Islet of Langerhans (tissue), 1 donor: Measurements from ENCODE around the gene MTCL3.
"Not testable (repeated sequence)": the region's sequence is repeated elsewhere in the genome, so short reads cannot be mapped to it uniquely, and the experiment has no call there.

ENCODE experiments used
- FAIRE-seq: peaks from one replicate; lab custom pipeline; 2011; peaks lifted over from hg19 to GRCh38; lab: Jason Lieb, UNC

MTCL3 gene

GRCh38 chr6:127464881-127465459 lies 54.2 kb downstream of the MTCL3 start:
- peak; percentile 86 for FAIRE-seq

GRCh38 chr6:127464161-127464880 lies 54.8 kb downstream of the MTCL3 start:
- FAIRE-seq = no peak

- FAIRE-seq = no peak
These were observed 56.1 kb downstream of the MTCL3 start for GRCh38 chr6:127463056-127463455.

- FAIRE-seq = no peak
These were observed 56.8 kb downstream of the MTCL3 start for GRCh38 chr6:127462376-127462775.

GRCh38 chr6:127460465-127460864 lies 58.7 kb downstream of the MTCL3 start:
- no peak for FAIRE-seq

- no peak for FAIRE-seq
These were observed 59.9 kb downstream of the MTCL3 start, which contains the start of gene KIAA0408 for GRCh38 chr6:127459231-127459641. KIAA0408 (minus strand) TSS chr6:127459389; CDS start chr6:127453981, 5,408 bp downstream.

GRCh38 chr6:127458817-127459216 lies 60.3 kb downstream of the MTCL3 start:
- no peak for FAIRE-seq

GRCh38 chr6:127458222-127458621 lies 60.9 kb downstream of the MTCL3 start:
- FAIRE-seq = peak; percentile 24

GRCh38 chr6:127457456-127458064 lies 61.6 kb downstream of the MTCL3 start:
- FAIRE-seq = no peak

- no peak for FAIRE-seq
These were observed 62.7 kb downstream of the MTCL3 start for GRCh38 chr6:127456465-127456864.

GRCh38 chr6:127453845-127454619 lies 65.1 kb downstream of the MTCL3 start:
- FAIRE-seq = no peak

GRCh38 chr6:127452803-127453202 lies 66.3 kb downstream of the MTCL3 start:
- FAIRE-seq = no peak

GRCh38 chr6:127451388-127451787 lies 67.7 kb downstream of the MTCL3 start:
- FAIRE-seq = no peak

GRCh38 chr6:127447780-127448179 lies 71.4 kb downstream of the MTCL3 start:
- no peak for FAIRE-seq

GRCh38 chr6:127446356-127446755 lies 72.8 kb downstream of the MTCL3 start:
- FAIRE-seq = no peak

- no peak for FAIRE-seq
These were observed 77.3 kb downstream of the MTCL3 start for GRCh38 chr6:127441881-127442280.

GRCh38 chr6:127439718-127440117 lies 79.4 kb downstream of the MTCL3 start:
- no peak for FAIRE-seq

GRCh38 chr6:127436578-127437110 lies 82.5 kb downstream of the MTCL3 start:
- FAIRE-seq = no peak

- no peak for FAIRE-seq
These were observed 83.4 kb downstream of the MTCL3 start for GRCh38 chr6:127435626-127436220.

GRCh38 chr6:127434651-127435050 lies 84.5 kb downstream of the MTCL3 start:
- FAIRE-seq = no peak

GRCh38 chr6:127428562-127428961 lies 90.6 kb downstream of the MTCL3 start:
- not testable (repeated sequence) for FAIRE-seq

GRCh38 chr6:127423921-127424320 lies 95.2 kb downstream of the MTCL3 start:
- no peak for FAIRE-seq
